GM23338 (cell line): ENCODE data around the gene SCUBE2. TPM values are rescaled to one million over a fixed set of nuclear protein-coding genes. Genes with fewer than 3 reads are reported as not detected.

Experiments
- ATAC-seq: fragments of 200-7000 bp; cut with Tn5 transposase; 3 replicates; pipeline ENCODE4 v1.9.1; 2020
- DNase-seq: peaks from one replicate; pipeline ENCODE4 v3.0.0-alpha.2; 2015; ENCODE audit warnings: low spot score
- H2AFZ ChIP-seq: fragments of 200-600 bp; sonication (generic); 2 replicates; pipeline ENCODE4 v1.8.0; 2016; ENCODE audit warnings: antibody characterized with exemption, mild to moderate bottlenecking, moderate library complexity
- H3F3A ChIP-seq: fragments of 200-600 bp; sonication (generic); replicated peaks from 2 replicates; pipeline ENCODE4 v1.8.0; 2017; ENCODE audit warnings: antibody characterized with exemption, mixed run types, low read depth
- H3K27ac ChIP-seq: fragments of 200-600 bp; sonication (generic); 2 replicates; pipeline ENCODE4 v1.6.1; 2016; ENCODE audit warnings: low read depth
- H3K27me3 ChIP-seq: fragments of 200-600 bp; sonication (generic); 2 replicates; pipeline ENCODE4 v1.8.0; 2016; ENCODE audit warnings: mild to moderate bottlenecking, mixed run types, moderate library complexity; ENCODE audit not compliant: insufficient read depth
- H3K36me3 ChIP-seq: fragments of 200-600 bp; sonication (generic); 2 replicates; pipeline ENCODE4 v1.8.0; 2016; ENCODE audit warnings: mild to moderate bottlenecking; ENCODE audit not compliant: insufficient read depth
- H3K4me1 ChIP-seq: fragments of 200-600 bp; sonication (generic); 2 replicates; pipeline ENCODE4 v1.8.0; 2016; ENCODE audit warnings: mild to moderate bottlenecking, moderate library complexity; ENCODE audit not compliant: insufficient read depth
- H3K4me2 ChIP-seq: fragments of 200-600 bp; sonication (generic); 2 replicates; pipeline ENCODE4 v1.7.1; 2017; ENCODE audit warnings: mixed run types
- H3K4me3 ChIP-seq: fragments of 200-600 bp; sonication (generic); 2 replicates; pipeline ENCODE4 v1.6.1; 2016; ENCODE audit warnings: mixed run types
- H3K79me2 ChIP-seq: fragments of 200-600 bp; sonication (generic); replicated peaks from 2 replicates; pipeline ENCODE4 v1.8.0; 2017; ENCODE audit warnings: mild to moderate bottlenecking; ENCODE audit not compliant: insufficient read depth
- H3K9me2 ChIP-seq: fragments of 200-600 bp; sonication (generic); 2 replicates; pipeline ENCODE4 v1.8.0; 2017; ENCODE audit not compliant: insufficient read depth
- H4K20me1 ChIP-seq: fragments of 200-600 bp; sonication (generic); replicated peaks from 2 replicates; pipeline ENCODE4 v1.8.0; 2017; ENCODE audit warnings: mild to moderate bottlenecking; ENCODE audit not compliant: insufficient read depth
- H3K27ac Mint-ChIP-seq: 2 replicates; pipeline ENCODE4 v1.8.0; 2020; ENCODE audit warnings: inconsistent platforms, mild to moderate bottlenecking, moderate library complexity, mixed read lengths
- H3K27me3 Mint-ChIP-seq: 3 replicates; pipeline ENCODE4 v1.8.0; 2022; ENCODE audit warnings: low read depth, mild to moderate bottlenecking, moderate library complexity, mixed read lengths, inconsistent platforms; ENCODE audit not compliant: insufficient read depth, poor library complexity
- H3K36me3 Mint-ChIP-seq: 3 replicates; pipeline ENCODE4 v1.8.0; 2021; ENCODE audit warnings: low read depth, mild to moderate bottlenecking, inconsistent platforms, moderate library complexity, mixed read lengths
- H3K4me1 Mint-ChIP-seq: 3 replicates; pipeline ENCODE4 v1.8.0; 2020; ENCODE audit warnings: mild to moderate bottlenecking, inconsistent platforms, mixed read lengths
- H3K4me3 Mint-ChIP-seq: 3 replicates; pipeline ENCODE4 v1.8.0; 2021; ENCODE audit warnings: moderate library complexity, mild to moderate bottlenecking, inconsistent platforms, mixed read lengths
- H3K9me3 Mint-ChIP-seq: 3 replicates; pipeline ENCODE4 v1.8.0; 2020; ENCODE audit warnings: moderate library complexity, mild to moderate bottlenecking, inconsistent platforms, mixed read lengths
- ZNF331 ChIP-seq: fragments of 250-450 bp; sonication (Bioruptor Pico); IDR thresholded peaks from 2 replicates; pipeline ENCODE4 v1.5.0; 2020; ENCODE audit warnings: low read depth, mild to moderate bottlenecking, moderate library complexity
- ZNF462 ChIP-seq: fragments of 250-450 bp; sonication (Bioruptor Pico); IDR thresholded peaks from 2 replicates; pipeline ENCODE4 v1.5.0; 2020; ENCODE audit warnings: mild to moderate bottlenecking, moderate library complexity
- polyA plus RNA-seq: library from polyadenylated mRNA; unstranded; fragments of >200 nt; fragmentation: Nextera tagmentation; extraction: Ambion mirVana; gene quantifications from 2 replicates; pipeline ENCODE4 v1.2.1, GENCODE V29; 2016
- total RNA-seq: library from RNA; depleted of rRNA; stranded (reverse); fragments of >200 nt; shearing (Covaris generic); gene quantifications from 2 replicates; pipeline ENCODE4 v1.2.3, GENCODE V29; 2014
- TF ChIP-seq, protein P1 (sequence below): IDR thresholded peaks from 2 replicates; pipeline ENCODE4 v1.6.1; 2016; ENCODE audit warnings: antibody characterized with exemption
- TF ChIP-seq, protein P2 (sequence below): IDR thresholded peaks from one replicate; pipeline ENCODE4 v1.6.1; 2018; ENCODE audit warnings: antibody characterized with exemption; ENCODE audit not compliant: unreplicated experiment

SCUBE2 gene
- total and polyA plus RNA-seq, 2 experiments from 2014 or later: 0.47 to 0.63 TPM

DNA sequence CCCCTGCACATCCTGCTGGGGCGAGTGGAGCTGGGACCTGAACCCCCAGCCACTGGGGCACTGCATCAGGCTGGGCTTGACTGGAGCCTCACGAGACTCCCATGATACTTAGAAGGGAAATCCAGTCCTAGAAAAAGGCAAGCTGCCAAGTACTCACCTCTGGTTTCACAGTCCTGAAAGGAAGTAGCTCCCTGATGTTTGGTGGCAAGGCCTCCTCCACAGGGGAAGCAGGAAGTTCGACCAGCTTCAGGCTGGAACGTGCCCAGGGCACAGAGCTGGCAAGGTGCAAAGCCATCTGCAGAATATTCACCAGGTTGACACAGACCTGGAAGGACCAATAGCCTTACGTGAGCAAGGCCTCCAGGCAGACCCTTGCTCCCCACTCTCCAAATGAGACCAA lies 60.8 kb downstream of the SCUBE2 start:
- no peak overlapping the region for H3K27ac ChIP-seq
- no peaks in the 10 kb centered on the region for H3K27me3 ChIP-seq
- Mint-ChIP-seq H3K27ac (no peak overlapping the region), H3K4me1 (peaks cover 2% of the 10 kb centered on the region; the same call in 1 of the 3 replicates), H3K36me3 (no peaks in the 10 kb centered on the region), H3K9me3 (no peaks in the 10 kb centered on the region), H3K4me3 (no peak overlapping the region), H3K27me3 (peaks cover 4% of the 10 kb centered on the region)
- H3K4me1 ChIP-seq: no peaks in the 10 kb centered on the region
- no peak overlapping the region for H3K4me2 ChIP-seq
- DNase-seq (no peak), ATAC-seq (no peak)
- H3K36me3 ChIP-seq: no peaks in the 10 kb centered on the region
- no peak overlapping the region for H3K4me3 ChIP-seq
- no peaks in the 10 kb centered on the region for H3K9me2 ChIP-seq
- TF ChIP-seq, protein P1, sequence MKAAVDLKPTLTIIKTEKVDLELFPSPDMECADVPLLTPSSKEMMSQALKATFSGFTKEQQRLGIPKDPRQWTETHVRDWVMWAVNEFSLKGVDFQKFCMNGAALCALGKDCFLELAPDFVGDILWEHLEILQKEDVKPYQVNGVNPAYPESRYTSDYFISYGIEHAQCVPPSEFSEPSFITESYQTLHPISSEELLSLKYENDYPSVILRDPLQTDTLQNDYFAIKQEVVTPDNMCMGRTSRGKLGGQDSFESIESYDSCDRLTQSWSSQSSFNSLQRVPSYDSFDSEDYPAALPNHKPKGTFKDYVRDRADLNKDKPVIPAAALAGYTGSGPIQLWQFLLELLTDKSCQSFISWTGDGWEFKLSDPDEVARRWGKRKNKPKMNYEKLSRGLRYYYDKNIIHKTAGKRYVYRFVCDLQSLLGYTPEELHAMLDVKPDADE: no peak
- no peak for TF ChIP-seq ZNF462 (CRISPR knock-in tag)
- TF ChIP-seq ZNF331 (CRISPR knock-in tag): no peak
- TF ChIP-seq, protein P2, sequence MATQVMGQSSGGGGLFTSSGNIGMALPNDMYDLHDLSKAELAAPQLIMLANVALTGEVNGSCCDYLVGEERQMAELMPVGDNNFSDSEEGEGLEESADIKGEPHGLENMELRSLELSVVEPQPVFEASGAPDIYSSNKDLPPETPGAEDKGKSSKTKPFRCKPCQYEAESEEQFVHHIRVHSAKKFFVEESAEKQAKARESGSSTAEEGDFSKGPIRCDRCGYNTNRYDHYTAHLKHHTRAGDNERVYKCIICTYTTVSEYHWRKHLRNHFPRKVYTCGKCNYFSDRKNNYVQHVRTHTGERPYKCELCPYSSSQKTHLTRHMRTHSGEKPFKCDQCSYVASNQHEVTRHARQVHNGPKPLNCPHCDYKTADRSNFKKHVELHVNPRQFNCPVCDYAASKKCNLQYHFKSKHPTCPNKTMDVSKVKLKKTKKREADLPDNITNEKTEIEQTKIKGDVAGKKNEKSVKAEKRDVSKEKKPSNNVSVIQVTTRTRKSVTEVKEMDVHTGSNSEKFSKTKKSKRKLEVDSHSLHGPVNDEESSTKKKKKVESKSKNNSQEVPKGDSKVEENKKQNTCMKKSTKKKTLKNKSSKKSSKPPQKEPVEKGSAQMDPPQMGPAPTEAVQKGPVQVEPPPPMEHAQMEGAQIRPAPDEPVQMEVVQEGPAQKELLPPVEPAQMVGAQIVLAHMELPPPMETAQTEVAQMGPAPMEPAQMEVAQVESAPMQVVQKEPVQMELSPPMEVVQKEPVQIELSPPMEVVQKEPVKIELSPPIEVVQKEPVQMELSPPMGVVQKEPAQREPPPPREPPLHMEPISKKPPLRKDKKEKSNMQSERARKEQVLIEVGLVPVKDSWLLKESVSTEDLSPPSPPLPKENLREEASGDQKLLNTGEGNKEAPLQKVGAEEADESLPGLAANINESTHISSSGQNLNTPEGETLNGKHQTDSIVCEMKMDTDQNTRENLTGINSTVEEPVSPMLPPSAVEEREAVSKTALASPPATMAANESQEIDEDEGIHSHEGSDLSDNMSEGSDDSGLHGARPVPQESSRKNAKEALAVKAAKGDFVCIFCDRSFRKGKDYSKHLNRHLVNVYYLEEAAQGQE: no peak
- H2AFZ ChIP-seq: no peak overlapping the region
- no peaks in the 10 kb centered on the region for H3K79me2 ChIP-seq
- H4K20me1 ChIP-seq: no peaks in the 10 kb centered on the region
- H3F3A ChIP-seq: no peaks in the 10 kb centered on the region
